Gastrocnemius medialis (tissue), 4 donors: ENCODE results near the gene GGA2. TPM values are rescaled to one million over a fixed set of nuclear protein-coding genes. Genes with fewer than 3 reads are reported as not detected.

Experiments
- ATAC-seq, 2 donors: fragments of 150-250 bp; one replicate each; pipeline ENCODE4 v1.9.1; 2016
- DNase-seq, 2 donors: peaks; one replicate each; pipeline ENCODE4 v3.0.0-alpha.2; 2019
- H3K27ac ChIP-seq, 4 donors: fragments of 200-600 bp; sonication (generic); 1 replicate in 1 of 4; 2 replicates in 3 of 4; pipeline ENCODE4 v1.5.1; 2016 to 2018; ENCODE audit warnings: mild to moderate bottlenecking in 2 of 4, moderate library complexity in 1 of 4
- H3K27me3 ChIP-seq, 3 donors: fragments of 200-600 bp; sonication (generic) in 2 of 3; 1 replicate in 1 of 3; 2 replicates in 2 of 3; pipeline versions ENCODE4 v1.5.1 to v1.6.0; 2016 to 2019; ENCODE audit warnings: mild to moderate bottlenecking in 1 of 3, moderate library complexity in 1 of 3
- H3K36me3 ChIP-seq, 2 donors: fragments of 200-600 bp; sonication (generic) in 1 of 2; one replicate each; pipeline ENCODE4 v1.5.1; 2017 to 2018
- H3K4me1 ChIP-seq, 2 donors: fragments of 200-600 bp; sonication (generic) in 1 of 2; one replicate each; pipeline ENCODE4 v1.5.1; 2016 to 2017; ENCODE audit warnings: mild to moderate bottlenecking in 2 of 2
- H3K4me3 ChIP-seq, 4 donors: fragments of 200-600 bp; sonication (generic) in 3 of 4; 1 replicate in 1 of 4; 2 replicates in 3 of 4; pipeline ENCODE4 v1.5.1; 2016 to 2019; ENCODE audit warnings: mild to moderate bottlenecking in 2 of 4
- H3K9me3 ChIP-seq, 3 donors: fragments of 200-600 bp; sonication (generic) in 2 of 3; 1 replicate in 1 of 3; 2 replicates in 2 of 3; pipeline ENCODE4 v1.5.1; 2016 to 2019
- POLR2A ChIP-seq, 2 donors: fragments of 450-650 bp; IDR thresholded peaks; one replicate each; pipeline ENCODE4 v1.6.1; 2017; ENCODE audit warnings: antibody characterized with exemption in 2 of 2, mild to moderate bottlenecking in 2 of 2, moderate library complexity in 2 of 2
- in situ Hi-C, 4 donors: fragments of 200-750 bp; cut with MboI; loops; one replicate each; pipeline versions ENCODE4 v1.15.0 to v1.8.0; 2017; ENCODE audit warnings: low sequenced_read_pairs in 4 of 4
- intact Hi-C: fragments of 100-400 bp; cut with DNase I; formaldehyde crosslinking; loops from one replicate; pipeline ENCODE4 v1.15.1; 2023; ENCODE audit warnings: low total_unique reads
- total RNA-seq, 4 donors: library from RNA; depleted of rRNA; stranded (reverse); fragments of >200 nt; gene quantifications; one replicate each; pipeline versions ENCODE4 v1.1.0 to v1.2.3, GENCODE V29; 2016
- TF ChIP-seq, protein P1 (sequence below), 5 experiments: fragments of 450-650 bp in 3 of 5; fragments of 200-600 bp in 2 of 5; sonication (generic) in 2 of 5; IDR thresholded peaks in 4 of 5; conservative IDR thresholded peaks in 1 of 5; 1 replicate in 4 of 5; 2 replicates in 1 of 5; pipeline ENCODE4 v1.5.1; 2016 to 2019; ENCODE audit warnings: antibody characterized with exemption in 5 of 5, mild to moderate bottlenecking in 3 of 5, moderate library complexity in 3 of 5

The GGA2 gene
- total RNA-seq, 4 donors from 2014 or later, result 31.0 to 79.9 (median 48.8) TPM

GRCh38 chr16:23424292-23424958 is 85.9 kb downstream of the GGA2 start:
- Histone ChIP-seq H3K27me3 (no peaks in the 10 kb centered on the region), H3K4me3 (no peak overlapping the region), H3K9me3 (no peaks in the 10 kb centered on the region), H3K4me1 (peaks cover 4 to 12% of the 10 kb centered on the region in 2 donors), H3K36me3 (peaks cover 0 to 8% of the 10 kb centered on the region in 2 donors), H3K27ac (peak overlapping the region; percentile 69 to 86 (median 77))
- ATAC-seq, result no peak
- no peak for DNase-seq
- no peak for TF ChIP-seq POLR2A (IDR thresholded peaks at IDR 0.05)
- TF ChIP-seq, protein P1, sequence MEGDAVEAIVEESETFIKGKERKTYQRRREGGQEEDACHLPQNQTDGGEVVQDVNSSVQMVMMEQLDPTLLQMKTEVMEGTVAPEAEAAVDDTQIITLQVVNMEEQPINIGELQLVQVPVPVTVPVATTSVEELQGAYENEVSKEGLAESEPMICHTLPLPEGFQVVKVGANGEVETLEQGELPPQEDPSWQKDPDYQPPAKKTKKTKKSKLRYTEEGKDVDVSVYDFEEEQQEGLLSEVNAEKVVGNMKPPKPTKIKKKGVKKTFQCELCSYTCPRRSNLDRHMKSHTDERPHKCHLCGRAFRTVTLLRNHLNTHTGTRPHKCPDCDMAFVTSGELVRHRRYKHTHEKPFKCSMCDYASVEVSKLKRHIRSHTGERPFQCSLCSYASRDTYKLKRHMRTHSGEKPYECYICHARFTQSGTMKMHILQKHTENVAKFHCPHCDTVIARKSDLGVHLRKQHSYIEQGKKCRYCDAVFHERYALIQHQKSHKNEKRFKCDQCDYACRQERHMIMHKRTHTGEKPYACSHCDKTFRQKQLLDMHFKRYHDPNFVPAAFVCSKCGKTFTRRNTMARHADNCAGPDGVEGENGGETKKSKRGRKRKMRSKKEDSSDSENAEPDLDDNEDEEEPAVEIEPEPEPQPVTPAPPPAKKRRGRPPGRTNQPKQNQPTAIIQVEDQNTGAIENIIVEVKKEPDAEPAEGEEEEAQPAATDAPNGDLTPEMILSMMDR (IDR thresholded peaks at IDR 0.05 in 4 of 5, conservative IDR thresholded peaks at IDR 0.05 in 1 of 5), result no peak
- intact Hi-C loops (no loop called here), in situ Hi-C loops (no loop called here)

GRCh38 chr16:23423496-23424049 is 86.7 kb downstream of the GGA2 start:
- H3K4me1 ChIP-seq, result peaks cover 4 to 12% of the 10 kb centered on the region in 2 donors
- intact Hi-C loops, result no loop called here
- TF ChIP-seq, protein P1 (IDR thresholded peaks at IDR 0.05 in 4 of 5, conservative IDR thresholded peaks at IDR 0.05 in 1 of 5), result no peak
- peak; percentile 18 to 57 for TF ChIP-seq POLR2A (IDR thresholded peaks at IDR 0.05)
- H3K4me3 ChIP-seq, result no peak overlapping the region
- peak; percentile 96 to 98 for ATAC-seq
- peak overlapping the region; percentile 69 to 86 (median 77) for H3K27ac ChIP-seq
- H3K36me3 ChIP-seq, result peaks cover 0 to 3% of the 10 kb centered on the region in 2 donors
- in situ Hi-C loops, result no loop called here
- H3K27me3 ChIP-seq, result no peaks in the 10 kb centered on the region
- peak; percentile 59 to 67 for DNase-seq
- H3K9me3 ChIP-seq, result no peaks in the 10 kb centered on the region

GRCh38 chr16:23420011-23420410 is 90.3 kb downstream of the GGA2 start:
- Histone ChIP-seq H3K4me3 (no peak overlapping the region), H3K27ac (no peak overlapping the region), H3K9me3 (no peaks in the 10 kb centered on the region), H3K4me1 (peaks cover 8 to 16% of the 10 kb centered on the region in 2 donors), H3K36me3 (peaks cover 0 to 18% of the 10 kb centered on the region in 2 donors), H3K27me3 (no peaks in the 10 kb centered on the region)
- in situ Hi-C loops, result no loop called here
- DNase-seq (no peak), ATAC-seq (no peak)
- no peak for TF ChIP-seq POLR2A (IDR thresholded peaks at IDR 0.05)
- TF ChIP-seq, protein P1 (IDR thresholded peaks at IDR 0.05 in 4 of 5, conservative IDR thresholded peaks at IDR 0.05 in 1 of 5), result no peak
- intact Hi-C loops, result no loop called here

DNA sequence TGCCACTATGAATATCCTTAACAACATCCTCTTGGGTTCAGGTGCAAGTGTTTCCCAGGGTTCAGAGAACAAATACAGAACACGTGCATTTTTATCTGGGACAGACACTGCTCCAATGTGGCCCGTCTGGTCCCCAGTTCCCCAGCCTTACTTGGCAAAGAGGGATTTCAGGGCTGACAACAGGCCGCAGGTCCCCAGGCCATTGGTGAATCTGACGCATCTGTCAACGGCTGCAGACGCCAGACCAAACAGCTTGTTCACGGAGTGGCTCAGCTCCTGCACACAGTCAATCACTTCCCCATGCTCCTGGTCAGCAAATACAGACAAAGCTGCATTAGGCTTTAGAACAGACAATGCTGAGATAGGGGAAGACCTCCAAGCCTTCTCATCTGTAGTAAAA is 93.5 kb downstream of the GGA2 start:
- peaks cover 0 to 33% of the 10 kb centered on the region in 2 donors for H3K36me3 ChIP-seq
- H3K27me3 ChIP-seq, result no peaks in the 10 kb centered on the region
- no peaks in the 10 kb centered on the region for H3K9me3 ChIP-seq
- H3K4me1 ChIP-seq, result peaks cover 14 to 15% of the 10 kb centered on the region in 2 donors
- in situ Hi-C loops, result no loop called here
- intact Hi-C loops, result no loop called here
- no peak for DNase-seq
- no peak overlapping the region for H3K4me3 ChIP-seq
- no peak overlapping the region for H3K27ac ChIP-seq
- ATAC-seq, result no peak
- TF ChIP-seq, protein P1 (IDR thresholded peaks at IDR 0.05 in 4 of 5, conservative IDR thresholded peaks at IDR 0.05 in 1 of 5), result no peak
- no peak for TF ChIP-seq POLR2A (IDR thresholded peaks at IDR 0.05)
